ENCODE results near the gene SYNJ1.
"Not testable (repeated sequence)": the region's sequence is repeated elsewhere in the genome, so short reads cannot be mapped to it uniquely, and the experiment has no call there.

Gene SYNJ1

GRCh38 chr21:32710069-32710784, 17.6 kb downstream of the SYNJ1 start:
- no peak overlapping the region for H3K4me3 ChIP-seq (ENCODE audit: low read depth, low read length)
- TF ChIP-seq, protein P1, sequence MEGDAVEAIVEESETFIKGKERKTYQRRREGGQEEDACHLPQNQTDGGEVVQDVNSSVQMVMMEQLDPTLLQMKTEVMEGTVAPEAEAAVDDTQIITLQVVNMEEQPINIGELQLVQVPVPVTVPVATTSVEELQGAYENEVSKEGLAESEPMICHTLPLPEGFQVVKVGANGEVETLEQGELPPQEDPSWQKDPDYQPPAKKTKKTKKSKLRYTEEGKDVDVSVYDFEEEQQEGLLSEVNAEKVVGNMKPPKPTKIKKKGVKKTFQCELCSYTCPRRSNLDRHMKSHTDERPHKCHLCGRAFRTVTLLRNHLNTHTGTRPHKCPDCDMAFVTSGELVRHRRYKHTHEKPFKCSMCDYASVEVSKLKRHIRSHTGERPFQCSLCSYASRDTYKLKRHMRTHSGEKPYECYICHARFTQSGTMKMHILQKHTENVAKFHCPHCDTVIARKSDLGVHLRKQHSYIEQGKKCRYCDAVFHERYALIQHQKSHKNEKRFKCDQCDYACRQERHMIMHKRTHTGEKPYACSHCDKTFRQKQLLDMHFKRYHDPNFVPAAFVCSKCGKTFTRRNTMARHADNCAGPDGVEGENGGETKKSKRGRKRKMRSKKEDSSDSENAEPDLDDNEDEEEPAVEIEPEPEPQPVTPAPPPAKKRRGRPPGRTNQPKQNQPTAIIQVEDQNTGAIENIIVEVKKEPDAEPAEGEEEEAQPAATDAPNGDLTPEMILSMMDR (IDR thresholded peaks at IDR 0.05; ENCODE audit: borderline replicate concordance, insufficient read depth, low read depth, low read length) = no peak

DNA sequence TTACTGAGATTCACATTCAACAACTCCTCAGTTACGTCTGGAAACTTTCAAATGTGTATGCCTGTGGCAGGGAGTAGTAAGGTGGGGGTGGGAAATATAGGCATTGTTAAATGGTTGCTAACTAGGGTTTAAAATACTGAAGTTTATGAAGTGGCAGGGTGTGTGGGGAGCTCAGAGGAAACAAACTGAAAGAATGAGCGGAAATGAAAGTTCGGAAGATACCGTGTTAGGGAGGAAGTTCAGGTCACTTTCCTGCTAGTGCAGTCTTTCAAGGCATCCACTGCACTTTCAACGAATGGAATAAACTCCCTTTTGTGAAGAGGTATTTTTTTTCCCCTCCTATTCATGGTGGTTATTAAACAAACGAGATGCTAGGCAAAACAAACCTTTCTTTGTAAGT, 19.7 kb downstream of the SYNJ1 start:
- TF ChIP-seq, protein P1 (IDR thresholded peaks at IDR 0.05; ENCODE audit: borderline replicate concordance, insufficient read depth, low read depth, low read length) = no peak
- H3K4me3 ChIP-seq (ENCODE audit: low read depth, low read length) = no peak overlapping the region

- TF ChIP-seq, protein P1 (IDR thresholded peaks at IDR 0.05; ENCODE audit: borderline replicate concordance, insufficient read depth, low read depth, low read length) = no peak
- no peak overlapping the region for H3K4me3 ChIP-seq (ENCODE audit: low read depth, low read length)
Measured at GRCh38 chr21:32705901-32706300, 21.9 kb downstream of the SYNJ1 start.

DNA sequence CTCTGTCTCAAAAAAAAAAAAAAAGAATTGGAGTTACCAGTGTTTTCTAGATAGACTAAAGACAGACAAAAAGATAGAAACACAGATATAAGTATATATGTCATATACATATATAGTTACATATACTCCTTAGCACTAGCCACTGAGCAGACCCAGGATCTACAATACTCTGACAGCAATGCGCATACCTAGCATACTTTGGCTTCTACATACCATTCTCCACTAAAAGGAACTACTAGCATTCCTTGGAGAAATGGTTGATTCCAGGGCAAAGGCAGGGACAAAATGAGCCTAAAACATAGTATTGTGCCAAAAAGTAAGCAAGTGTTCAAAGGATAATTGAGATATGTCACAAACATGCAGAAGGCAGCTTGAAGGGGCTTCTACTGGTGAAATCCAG, 22.7 kb downstream of the SYNJ1 start:
- TF ChIP-seq, protein P1 (IDR thresholded peaks at IDR 0.05; ENCODE audit: borderline replicate concordance, insufficient read depth, low read depth, low read length) = no peak
- H3K4me3 ChIP-seq (ENCODE audit: low read depth, low read length) = no peak overlapping the region

DNA sequence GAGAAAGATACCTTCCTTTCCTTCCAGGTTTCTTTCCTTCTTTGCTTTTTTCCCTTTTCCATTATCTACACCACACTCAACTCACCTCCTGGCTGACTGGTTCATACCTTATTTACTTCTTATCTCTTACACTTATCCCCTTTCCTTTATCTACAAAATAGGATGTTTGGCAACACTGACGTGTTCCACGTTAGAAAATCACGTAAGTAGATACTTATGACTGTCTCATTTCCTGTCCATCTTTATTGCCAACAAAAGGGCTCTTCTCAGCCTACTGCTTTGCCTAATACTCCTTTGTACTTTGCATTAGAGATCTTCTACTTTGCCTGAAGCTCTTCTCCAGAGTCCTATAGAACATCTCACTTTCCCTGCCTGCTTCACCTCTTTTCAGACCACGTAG, 25.1 kb downstream of the SYNJ1 start:
- TF ChIP-seq, protein P1 (IDR thresholded peaks at IDR 0.05; ENCODE audit: borderline replicate concordance, insufficient read depth, low read depth, low read length) = no peak
- no peak overlapping the region for H3K4me3 ChIP-seq (ENCODE audit: low read depth, low read length)

GRCh38 chr21:32698971-32699693, 28.7 kb downstream of the SYNJ1 start:
- no peak overlapping the region for H3K4me3 ChIP-seq (ENCODE audit: low read depth, low read length)
- TF ChIP-seq, protein P1 (IDR thresholded peaks at IDR 0.05; ENCODE audit: borderline replicate concordance, insufficient read depth, low read depth, low read length) = no peak

DNA sequence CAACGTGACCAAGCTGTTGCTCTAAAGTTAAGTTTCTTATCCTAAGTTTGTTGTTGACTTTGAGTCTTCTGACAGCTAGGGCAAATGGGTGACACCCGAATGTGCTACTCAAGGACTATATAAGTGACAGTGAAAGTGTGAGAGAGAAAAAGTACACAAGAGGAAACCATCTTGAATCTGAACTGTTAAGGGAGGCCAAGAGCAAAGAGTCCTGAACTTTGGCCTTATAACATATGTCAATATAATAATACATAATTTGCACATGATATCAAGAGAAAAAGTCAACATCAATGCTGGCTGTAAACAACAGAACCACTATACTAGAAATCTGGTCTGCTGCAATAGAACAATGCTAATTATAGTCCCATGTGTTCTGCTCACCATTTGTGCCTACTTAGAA, 29.5 kb downstream of the SYNJ1 start:
- TF ChIP-seq, protein P1 (IDR thresholded peaks at IDR 0.05; ENCODE audit: borderline replicate concordance, insufficient read depth, low read depth, low read length) = no peak
- H3K4me3 ChIP-seq (ENCODE audit: low read depth, low read length) = no peak overlapping the region

- not testable (repeated sequence) for H3K4me3 ChIP-seq (ENCODE audit: low read depth, low read length)
Measured at GRCh38 chr21:32695482-32695881, 32.3 kb downstream of the SYNJ1 start.
